Measurements from ENCODE around the gene NFIC.

DNA sequence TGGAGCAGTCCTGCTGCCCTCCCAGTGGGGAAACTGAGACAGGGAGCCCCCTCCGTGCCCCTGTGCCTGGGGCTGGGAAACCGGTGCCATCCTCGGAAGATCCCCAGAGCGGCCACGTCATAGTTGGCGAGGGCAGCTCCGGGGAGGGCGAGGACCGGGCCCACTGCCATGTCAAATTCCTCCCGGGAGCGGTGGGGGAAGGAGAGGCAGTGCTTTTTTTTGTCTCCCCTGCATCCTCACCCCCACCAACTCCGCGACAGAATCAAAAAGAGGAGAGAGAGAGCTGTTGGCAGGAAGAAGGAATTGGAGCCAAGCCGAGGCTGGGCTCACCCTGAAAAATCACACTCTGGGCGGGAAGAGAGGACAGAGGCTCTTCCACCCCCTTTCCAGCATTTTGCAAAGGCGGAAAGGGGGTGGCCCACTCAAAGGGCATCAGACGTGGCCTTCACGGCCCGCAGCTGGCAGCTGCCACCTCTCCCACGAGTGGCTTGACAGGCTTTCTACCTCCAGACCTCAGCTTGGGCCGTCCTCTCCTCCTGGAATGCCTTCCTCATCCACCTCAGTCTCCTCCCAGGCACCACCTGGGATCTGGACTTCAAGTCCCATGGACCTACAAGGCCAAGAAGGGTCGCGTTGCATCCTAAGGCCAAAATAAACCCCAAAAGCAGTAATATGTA, 19.6 kb upstream of the NFIC start:
- TF ChIP-seq, protein P1, sequence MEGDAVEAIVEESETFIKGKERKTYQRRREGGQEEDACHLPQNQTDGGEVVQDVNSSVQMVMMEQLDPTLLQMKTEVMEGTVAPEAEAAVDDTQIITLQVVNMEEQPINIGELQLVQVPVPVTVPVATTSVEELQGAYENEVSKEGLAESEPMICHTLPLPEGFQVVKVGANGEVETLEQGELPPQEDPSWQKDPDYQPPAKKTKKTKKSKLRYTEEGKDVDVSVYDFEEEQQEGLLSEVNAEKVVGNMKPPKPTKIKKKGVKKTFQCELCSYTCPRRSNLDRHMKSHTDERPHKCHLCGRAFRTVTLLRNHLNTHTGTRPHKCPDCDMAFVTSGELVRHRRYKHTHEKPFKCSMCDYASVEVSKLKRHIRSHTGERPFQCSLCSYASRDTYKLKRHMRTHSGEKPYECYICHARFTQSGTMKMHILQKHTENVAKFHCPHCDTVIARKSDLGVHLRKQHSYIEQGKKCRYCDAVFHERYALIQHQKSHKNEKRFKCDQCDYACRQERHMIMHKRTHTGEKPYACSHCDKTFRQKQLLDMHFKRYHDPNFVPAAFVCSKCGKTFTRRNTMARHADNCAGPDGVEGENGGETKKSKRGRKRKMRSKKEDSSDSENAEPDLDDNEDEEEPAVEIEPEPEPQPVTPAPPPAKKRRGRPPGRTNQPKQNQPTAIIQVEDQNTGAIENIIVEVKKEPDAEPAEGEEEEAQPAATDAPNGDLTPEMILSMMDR (IDR thresholded peaks at IDR 0.05), result no peak
- TF ChIP-seq EZH2 (IDR thresholded peaks at IDR 0.05), result no peak

Measured in neural progenitor cell (in vitro differentiated cells).